Heart left ventricle (tissue), 13 donors: ENCODE data around the gene DEFB108B.
"Not testable (repeated sequence)": the region's sequence is repeated elsewhere in the genome, so short reads cannot be mapped to it uniquely, and the experiment has no call there.

ENCODE experiments used
- CTCF ChIP-seq, 12 donors: fragments of 200-600 bp; sonication (generic) in 4 of 12; IDR thresholded peaks; one replicate each; pipeline versions ENCODE4 v1.5.0 to v1.8.0; 2018 to 2022; ENCODE audit warnings: antibody characterized with exemption in 12 of 12, mild to moderate bottlenecking in 5 of 12
- POLR2A ChIP-seq, 2 donors: fragments of 450-650 bp; IDR thresholded peaks; one replicate each; pipeline ENCODE4 v1.6.1; 2017; ENCODE audit warnings: antibody characterized with exemption in 2 of 2, mild to moderate bottlenecking in 2 of 2, moderate library complexity in 2 of 2
- donor health status: ischemic (EF 13 %, LVEDD 7.1; RV severe dilation, severe dysfunction).
- donor health status: DM: no; HTN: yes; CAD: no.
- donor health status: DM: no; HTN: no; CAD: no.
- donor health status: ischemic (EF 25% LVEDD 6.9; RV normal size, moderate dysfunction).
- donor health status: ischemic (EF 25% LVEDD 5.7; RV mildly dilated, moderate dysfunction).
- donor health status: ischemic (EF 35%, LVEDD 5.7; RV mildly dilated, moderate dysfunction).
- donor health status: nonischemic (EF 11% LVEDD 7.7; RV severe dilation, severe dysfunction).
- donor health status: DM: yes; HTN: yes; CAD: no.
- donor health status: PGD.
- donor health status: ischemic (EF 29% LVEDD 5.4; RV normal size, mild dysfunction).
- donor health status: nonischemic (EF 23%, LVEDD 6.1; RV moderate dilation, normal function).

GRCh38 chr11:71786114-71786847, 46.7 kb upstream of the DEFB108B start:
- TF ChIP-seq CTCF (IDR thresholded peaks at IDR 0.05): not testable (repeated sequence)
- peak in 1 of 2 donors; percentile 75 for TF ChIP-seq POLR2A (IDR thresholded peaks at IDR 0.05)
